ENCODE measurements around the gene SLIT2. TPM values are rescaled to one million over a fixed set of nuclear protein-coding genes. Genes with fewer than 3 reads are reported as not detected.

The SLIT2 gene
- total and polyA plus RNA-seq, 2 of the 13 experiments (the other 11 are each of a cell fraction or from before 2014, with no cell fraction given), result 0.03 TPM; not detected in 1

GRCh38 chr4:20256381-20256881 lies 4.7 kb downstream of the SLIT2 start:
- no peak for FAIRE-seq
- Histone ChIP-seq H3K27ac (ENCODE audit: extremely low read length, insufficient read depth, low read length) (no peak overlapping the region), H2AFZ (ENCODE audit: low read length) (no peak overlapping the region), H3K9me3 (ENCODE audit: low read length) (no peaks in the 10 kb centered on the region), H3K9ac (ENCODE audit: insufficient read depth, low read depth, low read length) (no peak overlapping the region), H3K27me3 (ENCODE audit: control insufficient read depth in 1 of 2, insufficient read depth in 2 of 2, low read length in 2 of 2) (0 out of 5 replicates have a peak, but pooled peaks cover 1 to 6% of the 10 kb centered on the region in 2 experiments), H3K4me3 (replicated peaks in 1 of 3; ENCODE audit: insufficient read depth in 1 of 3, low read depth in 2 of 3, low read length in 3 of 3) (no peak overlapping the region), H3K79me2 (ENCODE audit: insufficient read depth, low read length) (no peaks in the 10 kb centered on the region), H4K20me1 (ENCODE audit: insufficient read depth, low read length) (no peaks in the 10 kb centered on the region), H3K4me2 (ENCODE audit: low read depth, low read length) (no peak overlapping the region), H3K4me1 (ENCODE audit: insufficient read depth, low read length) (no peaks in the 10 kb centered on the region), H3K36me3 (replicated peaks in 1 of 2; ENCODE audit: control insufficient read depth in 1 of 2, insufficient read depth in 2 of 2, low read length in 2 of 2) (no peaks in the 10 kb centered on the region)
- in situ Hi-C loops (cut with HindIII; ENCODE audit: extremely low pct_ligation_motif_present, low pct_unique_long_range_greater_than_20kb) (loop anchor here (25.0 kb wide), 1 partner anchor 1569 kb away; no protein-coding TSS in a partner anchor), intact Hi-C loops (cut with micrococcal nuclease; ENCODE audit: unreplicated experiment) (no loop called here)
- ChIA-PET CTCF (ENCODE audit: low intra/inter-chr PET ratio, low total read pairs) (no interaction called here), POLR2A (no interaction called here)
- TF ChIP-seq RBM22 (optimal IDR thresholded peaks at IDR 0.05; ENCODE audit: low read length), result no peak
- TF ChIP-seq ZNF468 (CRISPR knock-in tag; IDR thresholded peaks at IDR 0.05), result no peak
- TF ChIP-seq REPIN1 (CRISPR knock-in tag; IDR thresholded peaks at IDR 0.05; ENCODE audit: borderline replicate concordance, low read depth), result no peak
- TF ChIP-seq TMF1 (CRISPR knock-in tag; IDR thresholded peaks at IDR 0.05; ENCODE audit: low read depth), result no peak
- no peak for TF ChIP-seq MZF1 (CRISPR knock-in tag; IDR thresholded peaks at IDR 0.05; ENCODE audit: borderline replicate concordance)
- TF ChIP-seq EZH2 (conservative IDR thresholded peaks at IDR 0.05; ENCODE audit: low read depth, low read length), result no peak
- no peak for TF ChIP-seq CSRNP1 (CRISPR knock-in tag; IDR thresholded peaks at IDR 0.05)
- no peak for TF ChIP-seq NFKB2 (CRISPR knock-in tag; IDR thresholded peaks at IDR 0.05; ENCODE audit: borderline replicate concordance)
- no peak for TF ChIP-seq LBX2 (CRISPR knock-in tag; IDR thresholded peaks at IDR 0.05; ENCODE audit: borderline replicate concordance)
- TF ChIP-seq E2F2 (CRISPR knock-in tag; IDR thresholded peaks at IDR 0.05; ENCODE audit: borderline replicate concordance), result no peak
- no peak for TF ChIP-seq THAP8 (CRISPR knock-in tag; IDR thresholded peaks at IDR 0.05; ENCODE audit: borderline replicate concordance)
- BruUV-seq (replicated peaks), result no TSS peak
- WGBS (ENCODE audit: low lambda C conversion rate), result 4% methylated on average over 2 of the region's 2 CpGs
- no peak for ATAC-seq
- DNase-seq (ENCODE audit: low spot score), result no peak

All from HepG2 (cell line).